ENCODE measurements around the gene DDX10.
"Not testable (repeated sequence)": the region's sequence is repeated elsewhere in the genome, so short reads cannot be mapped to it uniquely, and the experiment has no call there.

GRCh38 chr11:108779147-108779546, 114.3 kb downstream of the DDX10 start:
- not testable (repeated sequence) for TF ChIP-seq CTCF (IDR thresholded peaks at IDR 0.05; ENCODE audit: insufficient read depth, low read depth, low read length); EZH2 (IDR thresholded peaks at IDR 0.05; ENCODE audit: insufficient read depth, low read length)
